SKM-1 (cell line): ENCODE data around the gene SCGB1C2.
"Not testable (repeated sequence)": the region's sequence is repeated elsewhere in the genome, so short reads cannot be mapped to it uniquely, and the experiment has no call there.

Experiments used
- DNase-seq: peaks from one replicate; lab custom pipeline; 2025; ENCODE audit not compliant: unreplicated experiment; lab: John Stamatoyannopoulos, UW

The SCGB1C2 gene

GRCh38 chr17:148757-149156 is 11.4 kb downstream of the SCGB1C2 start:
- no peak for DNase-seq

- no peak for DNase-seq
These were observed 11.9 kb downstream of the SCGB1C2 start for GRCh38 chr17:149231-149630.

- no peak for DNase-seq
These were observed 12.7 kb downstream of the SCGB1C2 start for GRCh38 chr17:149897-150584.

- DNase-seq, result no peak
These were observed 13.6 kb downstream of the SCGB1C2 start for GRCh38 chr17:151004-151403.

- no peak for DNase-seq
These were observed 14.8 kb downstream of the SCGB1C2 start for GRCh38 chr17:151886-152859.

GRCh38 chr17:152860-153420 is 15.6 kb downstream of the SCGB1C2 start:
- no peak for DNase-seq

GRCh38 chr17:153851-154250 is 16.5 kb downstream of the SCGB1C2 start:
- no peak for DNase-seq

GRCh38 chr17:155576-155975 is 18.2 kb downstream of the SCGB1C2 start:
- DNase-seq, result no peak

GRCh38 chr17:156094-156621 is 18.8 kb downstream of the SCGB1C2 start:
- DNase-seq, result no peak

GRCh38 chr17:156946-157345 is 19.6 kb downstream of the SCGB1C2 start:
- no peak for DNase-seq

GRCh38 chr17:157901-158300 is 20.5 kb downstream of the SCGB1C2 start:
- no peak for DNase-seq

GRCh38 chr17:158379-158778 is 21.0 kb downstream of the SCGB1C2 start:
- no peak for DNase-seq

GRCh38 chr17:159609-160008 is 22.2 kb downstream of the SCGB1C2 start:
- DNase-seq, result no peak

- DNase-seq, result no peak
These were observed 23.0 kb downstream of the SCGB1C2 start for GRCh38 chr17:160336-160735.

- no peak for DNase-seq
These were observed 24.1 kb downstream of the SCGB1C2 start for GRCh38 chr17:161481-161880.

- no peak for DNase-seq
These were observed 25.3 kb downstream of the SCGB1C2 start for GRCh38 chr17:162689-163088.

- DNase-seq, result no peak
These were observed 26.2 kb downstream of the SCGB1C2 start for GRCh38 chr17:163514-164098.

- no peak for DNase-seq
These were observed 27.2 kb downstream of the SCGB1C2 start for GRCh38 chr17:164303-165235.

GRCh38 chr17:165939-166338 is 28.6 kb downstream of the SCGB1C2 start:
- no peak for DNase-seq

GRCh38 chr17:168614-169013 is 31.2 kb downstream of the SCGB1C2 start:
- DNase-seq, result not testable (repeated sequence)
